WTC11 (cell line): ENCODE data around the gene CASTOR2. TPM values are rescaled to one million over a fixed set of nuclear protein-coding genes. Genes with fewer than 3 reads are reported as not detected.
"Not testable (repeated sequence)": the region's sequence is repeated elsewhere in the genome, so short reads cannot be mapped to it uniquely, and the experiment has no call there.

ENCODE experiments used
- ATAC-seq: fragments of 200-7000 bp; cut with Tn5 transposase; 2 replicates; pipeline ENCODE4 v1.10.0; 2021; ENCODE audit warnings: mild to moderate bottlenecking, moderate library complexity
- Bru-seq: library from RNA; stranded (reverse); fragments of 400-500 nt; gene quantifications from one replicate; lab custom pipeline; 2021; lab: Mats Ljungman, UMichigan
- CTCF ChIA-PET: fragments of 300-600 bp; sonication (Branson Sonifier 250); formaldehyde crosslinking; loops from one replicate; lab custom pipeline; 2021; ENCODE audit warnings: antibody characterized with exemption; lab: Charles Lee
- POLR2A ChIA-PET: fragments of 350-600 bp; sonication (Branson Sonifier 250); formaldehyde crosslinking; loops from one replicate; lab custom pipeline; 2021; ENCODE audit warnings: antibody characterized with exemption; lab: Charles Lee
- DNase-seq: peaks from one replicate; pipeline ENCODE4 v3.0.0; 2021; ENCODE audit warnings: low spot score
- H3K27ac Mint-ChIP-seq: 2 replicates; pipeline ENCODE4 v1.8.0; 2021; ENCODE audit warnings: mixed read lengths
- H3K27me3 Mint-ChIP-seq: 2 replicates; pipeline ENCODE4 v1.8.0; 2021; ENCODE audit warnings: low read depth, mild to moderate bottlenecking, moderate library complexity, mixed read lengths
- H3K36me3 Mint-ChIP-seq: 2 replicates; pipeline ENCODE4 v1.8.0; 2021; ENCODE audit warnings: mixed read lengths
- H3K4me1 Mint-ChIP-seq: 2 replicates; pipeline ENCODE4 v1.8.0; 2022; ENCODE audit warnings: mixed read lengths
- H3K4me3 Mint-ChIP-seq: 2 replicates; pipeline ENCODE4 v1.8.0; 2021; ENCODE audit warnings: mild to moderate bottlenecking, moderate library complexity, mixed read lengths
- H3K9me3 Mint-ChIP-seq: 2 replicates; pipeline ENCODE4 v1.8.0; 2021; ENCODE audit warnings: mixed read lengths
- ZNF121 ChIP-seq: sonication (generic); formaldehyde crosslinking; IDR thresholded peaks from 2 replicates; pipeline ENCODE4 v1.8.0; 2023; ENCODE audit warnings: missing genetic modification reagents
- long read RNA-seq, 3 experiments: library from RNA in 1 of 3; library from capped mRNA in 1 of 3; library from polyadenylated mRNA in 1 of 3; unstranded in 2 of 3; stranded (forward) in 1 of 3; transcript quantifications; one replicate each; pipeline ENCODE4 v2.0.0, GENCODE V29; 2021
- total RNA-seq: library from RNA; stranded (reverse); gene quantifications from 3 replicates; pipeline ENCODE4 v1.2.3, GENCODE V29; 2021

Gene CASTOR2
- total RNA-seq (36.5 to 40.1 TPM (median 38.7 TPM) in 3 replicates), Bru-seq, nascent RNA (percentile 53 among the genes with signal in this experiment)
- long read RNA-seq, experiment 1, transcript CASTOR2-201 (9 exons, 1,257 nt): major isoform, 7 of 13 reads
- long read RNA-seq, experiment 1, partial matches to known transcripts: 3 of 13 reads
- long read RNA-seq, experiment 1, other reads (novel, unspliced or antisense): 3 of 13 reads
- long read RNA-seq, experiment 2, partial matches to known transcripts: 2 of 4 reads
- long read RNA-seq, experiment 2, other reads (novel, unspliced or antisense): 1 of 4 reads
- long read RNA-seq, experiment 3: 0 reads

GRCh38 chr7:74964511-74965119 lies at the start of gene CASTOR2:
TSS of gene CASTOR2 (plus strand) at chr7:74964705. CDS start at chr7:74964986, 281 bp downstream.
- DNase-seq: peak; percentile 75
- H3K36me3 Mint-ChIP-seq: not testable (repeated sequence)
- POLR2A ChIA-PET: interaction anchor here (0.6 kb wide), 1 partner anchor 28 kb away, joined by 4 read pairs; no protein-coding TSS in a partner anchor

GRCh38 chr7:74922321-74922890 lies 42.1 kb upstream of the CASTOR2 start:
- H3K4me1 Mint-ChIP-seq, H3K36me3 Mint-ChIP-seq, H3K4me3 Mint-ChIP-seq, POLR2A ChIA-PET, CTCF ChIA-PET, DNase-seq, H3K27ac Mint-ChIP-seq, H3K27me3 Mint-ChIP-seq, H3K9me3 Mint-ChIP-seq: not testable (repeated sequence)
- peak; percentile 53 for ATAC-seq

More at GRCh38 chr7:74964511-74965119, at the start of gene CASTOR2:
- peak within 1 kb of the TSS; percentile 47 for H3K4me3 Mint-ChIP-seq
- CTCF ChIA-PET, H3K27ac Mint-ChIP-seq, H3K9me3 Mint-ChIP-seq, H3K27me3 Mint-ChIP-seq, H3K4me1 Mint-ChIP-seq: not testable (repeated sequence)
- peak; percentile 61 for ATAC-seq

GRCh38 chr7:74923644-74924043 lies 40.9 kb upstream of the CASTOR2 start:
- H3K27ac Mint-ChIP-seq, H3K27me3 Mint-ChIP-seq, CTCF ChIA-PET, DNase-seq, H3K4me1 Mint-ChIP-seq, ATAC-seq, H3K4me3 Mint-ChIP-seq, H3K9me3 Mint-ChIP-seq, H3K36me3 Mint-ChIP-seq, POLR2A ChIA-PET: not testable (repeated sequence)
- TF ChIP-seq ZNF121 (CRISPR knock-in tag): 0 out of 2 replicates have a peak, but pooled peaks have one; percentile 8

- CTCF ChIA-PET, H3K9me3 Mint-ChIP-seq, DNase-seq, H3K27ac Mint-ChIP-seq, H3K4me1 Mint-ChIP-seq, ATAC-seq, POLR2A ChIA-PET, H3K36me3 Mint-ChIP-seq, H3K27me3 Mint-ChIP-seq, H3K4me3 Mint-ChIP-seq: not testable (repeated sequence)
Measured at GRCh38 chr7:74926968-74927367, 37.5 kb upstream of the CASTOR2 start.

- H3K27me3 Mint-ChIP-seq, H3K4me1 Mint-ChIP-seq, H3K4me3 Mint-ChIP-seq, POLR2A ChIA-PET, H3K9me3 Mint-ChIP-seq, DNase-seq, H3K36me3 Mint-ChIP-seq, H3K27ac Mint-ChIP-seq: not testable (repeated sequence)
- peak; percentile 63 for ATAC-seq
- CTCF ChIA-PET: interaction anchor here (0.6 kb wide), 1 partner anchor 115 kb away, joined by 4 read pairs; no protein-coding TSS in a partner anchor
Measured at GRCh38 chr7:74931563-74932328, 32.8 kb upstream of the CASTOR2 start.

- DNase-seq, H3K27me3 Mint-ChIP-seq, H3K4me3 Mint-ChIP-seq, H3K4me1 Mint-ChIP-seq, H3K27ac Mint-ChIP-seq, CTCF ChIA-PET, H3K9me3 Mint-ChIP-seq, H3K36me3 Mint-ChIP-seq, POLR2A ChIA-PET, ATAC-seq: not testable (repeated sequence)
Measured at GRCh38 chr7:74939429-74939828, 25.1 kb upstream of the CASTOR2 start.

GRCh38 chr7:74941302-74942069 lies 23.0 kb upstream of the CASTOR2 start:
- H3K27me3 Mint-ChIP-seq, ATAC-seq, H3K36me3 Mint-ChIP-seq, H3K4me1 Mint-ChIP-seq, H3K4me3 Mint-ChIP-seq, H3K27ac Mint-ChIP-seq, DNase-seq, POLR2A ChIA-PET, H3K9me3 Mint-ChIP-seq, CTCF ChIA-PET: not testable (repeated sequence)

GRCh38 chr7:74943923-74944322 lies 20.6 kb upstream of the CASTOR2 start:
- H3K36me3 Mint-ChIP-seq, DNase-seq, POLR2A ChIA-PET, H3K27ac Mint-ChIP-seq, ATAC-seq, H3K9me3 Mint-ChIP-seq, CTCF ChIA-PET, H3K27me3 Mint-ChIP-seq, H3K4me1 Mint-ChIP-seq, H3K4me3 Mint-ChIP-seq: not testable (repeated sequence)

- not testable (repeated sequence) for H3K4me1 Mint-ChIP-seq
Measured at GRCh38 chr7:74947741-74948140, 16.8 kb upstream of the CASTOR2 start.

GRCh38 chr7:74953774-74954173 lies 10.7 kb upstream of the CASTOR2 start:
- H3K36me3 Mint-ChIP-seq, H3K4me3 Mint-ChIP-seq, H3K4me1 Mint-ChIP-seq, H3K27me3 Mint-ChIP-seq, CTCF ChIA-PET, H3K9me3 Mint-ChIP-seq, ATAC-seq, POLR2A ChIA-PET, H3K27ac Mint-ChIP-seq, DNase-seq: not testable (repeated sequence)

More at GRCh38 chr7:74947741-74948140, 16.8 kb upstream of the CASTOR2 start:
- H3K36me3 Mint-ChIP-seq, POLR2A ChIA-PET, CTCF ChIA-PET, H3K27ac Mint-ChIP-seq, DNase-seq, ATAC-seq, H3K27me3 Mint-ChIP-seq, H3K4me3 Mint-ChIP-seq, H3K9me3 Mint-ChIP-seq: not testable (repeated sequence)

GRCh38 chr7:74958328-74958727 lies 6.2 kb upstream of the CASTOR2 start:
- POLR2A ChIA-PET, H3K9me3 Mint-ChIP-seq, H3K27ac Mint-ChIP-seq, H3K4me3 Mint-ChIP-seq, H3K4me1 Mint-ChIP-seq, DNase-seq, H3K36me3 Mint-ChIP-seq, ATAC-seq, CTCF ChIA-PET, H3K27me3 Mint-ChIP-seq: not testable (repeated sequence)
